Lower leg skin (tissue), 4 donors: ENCODE data around the gene RAD51B. TPM values are rescaled to one million over a fixed set of nuclear protein-coding genes. Genes with fewer than 3 reads are reported as not detected.

Source experiments
- DNase-seq, 2 donors: peaks; one replicate each; pipeline ENCODE4 v3.0.0-alpha.2; 2019; ENCODE audit warnings: low spot score in 2 of 2
- H3K4me3 ChIP-seq: fragments of 200-600 bp; sonication (generic); 2 replicates; pipeline ENCODE4 v1.5.1; 2017; ENCODE audit warnings: mild to moderate bottlenecking, low read depth; ENCODE audit not compliant: poor library complexity, severe bottlenecking
- CTCF ChIP-seq, 3 donors: fragments of 450-650 bp; IDR thresholded peaks; one replicate each; pipeline ENCODE4 v1.5.1; 2016; ENCODE audit warnings: antibody characterized with exemption in 3 of 3, mild to moderate bottlenecking in 3 of 3, moderate library complexity in 2 of 3
- POLR2A ChIP-seq, 2 donors: fragments of 450-650 bp; IDR thresholded peaks; one replicate each; pipeline ENCODE4 v1.6.1; 2016 to 2017; ENCODE audit warnings: antibody characterized with exemption in 2 of 2, mild to moderate bottlenecking in 1 of 2, moderate library complexity in 1 of 2
- WGBS, 2 donors: methylation state at CpG; one replicate each; pipeline ENCODE4 v1.1.5; 2018; 5-methylcytosine and 5-hydroxymethylcytosine counted together
- intact Hi-C: fragments of 100-400 bp; cut with DNase I; formaldehyde crosslinking; loops from one replicate; pipeline ENCODE4 v1.15.0; 2023; ENCODE audit warnings: low total_unique reads
- total RNA-seq, 4 donors: library from RNA; depleted of rRNA; stranded (reverse); fragments of >200 nt; gene quantifications; one replicate each; pipeline ENCODE4 v1.1.0, GENCODE V29; 2016

Gene RAD51B
- total RNA-seq, 4 donors from 2014 or later: 6.1 to 27.2 (median 13.6) TPM

- TF ChIP-seq CTCF (IDR thresholded peaks at IDR 0.05): no peak
- no peak for TF ChIP-seq POLR2A (IDR thresholded peaks at IDR 0.05)
- 51 to 54% methylated on average over 9 of the region's 9 CpGs for WGBS, 2 donors
- intact Hi-C loops: no loop called here
- peak in 1 of 2 donors; percentile 64 for DNase-seq
- no peak overlapping the region for H3K4me3 ChIP-seq
Measured at GRCh38 chr14:68688872-68689371, 869.3 kb downstream of the RAD51B start.

- TF ChIP-seq CTCF (IDR thresholded peaks at IDR 0.05) (no peak), POLR2A (IDR thresholded peaks at IDR 0.05) (no peak)
- H3K4me3 ChIP-seq: no peak overlapping the region
- 68 to 81% methylated on average over 5 of the region's 5 CpGs for WGBS, 2 donors
- no peak for DNase-seq
- intact Hi-C loops: no loop called here
Measured at GRCh38 chr14:68689511-68689910, 869.9 kb downstream of the RAD51B start.

DNA sequence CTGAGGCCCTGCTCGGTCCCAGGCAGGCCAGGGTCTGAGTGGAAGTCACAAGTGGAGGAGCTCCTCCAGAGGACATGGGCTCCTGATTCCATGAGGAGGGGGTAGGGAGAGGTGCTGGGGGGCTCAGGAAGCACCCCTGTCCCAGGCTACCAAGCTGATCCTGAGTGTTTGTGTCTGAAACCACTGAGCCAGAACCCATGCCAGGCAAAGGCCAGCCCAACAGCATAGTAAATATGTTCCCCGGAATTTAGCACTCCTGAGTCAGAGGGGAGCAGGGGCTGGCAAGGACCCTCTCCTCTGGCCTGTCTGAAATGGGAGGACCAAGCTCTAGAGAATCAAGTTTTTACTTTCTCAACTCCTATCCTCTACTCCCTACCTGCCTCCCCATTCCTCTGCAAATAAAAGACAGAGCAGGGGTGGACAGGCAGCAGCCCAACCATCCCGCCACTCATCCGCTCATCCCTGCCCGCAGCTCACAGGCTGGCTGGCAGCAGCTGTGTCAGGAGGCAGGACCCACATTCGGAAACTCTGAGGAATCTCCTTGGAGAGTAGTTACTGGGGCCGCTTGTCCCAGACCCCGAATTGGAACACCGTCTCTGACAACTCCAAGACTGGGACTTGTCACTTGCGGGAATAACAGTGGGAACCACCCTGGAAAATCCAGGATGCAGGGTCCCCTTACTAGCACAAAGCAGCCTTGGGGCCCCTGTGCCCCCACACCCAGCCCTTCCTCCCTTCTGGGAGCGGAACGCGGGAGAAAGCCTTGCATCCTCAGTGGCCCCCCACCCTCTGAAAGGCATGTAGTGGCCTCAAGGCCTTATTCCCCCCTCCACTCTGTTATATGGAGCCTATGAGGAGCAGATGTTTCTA, 870.7 kb downstream of the RAD51B start:
- no peak for TF ChIP-seq CTCF (IDR thresholded peaks at IDR 0.05)
- no peak for TF ChIP-seq POLR2A (IDR thresholded peaks at IDR 0.05)
- WGBS, 2 donors: 88 to 89% methylated on average over 13 of the region's 13 CpGs
- no peak overlapping the region for H3K4me3 ChIP-seq
- intact Hi-C loops: no loop called here
- DNase-seq: no peak

DNA sequence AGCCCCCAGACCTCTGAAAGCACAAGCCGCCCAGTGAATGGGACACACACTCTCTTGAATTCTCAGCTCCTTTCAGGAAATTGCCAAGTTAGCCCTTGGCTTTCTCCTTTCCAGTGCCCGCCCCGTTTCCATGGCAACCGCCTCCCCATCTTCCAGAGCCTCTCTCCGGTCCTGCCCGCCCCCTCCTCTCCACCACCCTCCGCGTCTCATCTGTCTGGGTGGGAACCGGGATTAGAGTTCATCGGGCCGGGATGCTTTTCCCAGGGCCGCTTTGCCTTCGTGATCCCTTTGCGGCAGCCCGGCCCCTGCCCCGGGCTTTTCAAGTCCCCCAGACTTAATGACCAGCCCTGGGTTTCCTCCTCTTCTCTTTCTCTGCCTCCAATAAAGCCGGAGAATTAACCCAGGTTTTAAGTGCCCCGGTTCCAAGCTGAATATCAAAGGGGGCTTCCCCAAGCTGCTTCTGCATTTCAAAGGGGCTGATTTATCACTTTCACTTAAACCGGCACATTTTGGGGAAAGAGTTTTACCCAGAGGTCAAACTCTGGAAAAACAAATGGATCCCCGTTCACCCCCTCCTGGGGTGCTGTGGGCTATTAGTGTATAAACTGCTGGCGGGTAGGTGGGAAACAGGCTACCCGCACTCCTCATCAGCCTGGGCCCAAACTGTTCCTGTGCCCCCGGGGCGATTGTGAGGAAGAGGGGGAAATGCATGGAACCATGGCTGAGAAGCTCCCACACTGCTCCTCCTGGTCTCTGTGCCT, 871.6 kb downstream of the RAD51B start:
- intact Hi-C loops: no loop called here
- no peak overlapping the region for H3K4me3 ChIP-seq
- DNase-seq: no peak
- TF ChIP-seq CTCF (IDR thresholded peaks at IDR 0.05) (no peak), POLR2A (IDR thresholded peaks at IDR 0.05) (no peak)
- WGBS, 2 donors: 90 to 93% methylated on average over 24 of the region's 24 CpGs

DNA sequence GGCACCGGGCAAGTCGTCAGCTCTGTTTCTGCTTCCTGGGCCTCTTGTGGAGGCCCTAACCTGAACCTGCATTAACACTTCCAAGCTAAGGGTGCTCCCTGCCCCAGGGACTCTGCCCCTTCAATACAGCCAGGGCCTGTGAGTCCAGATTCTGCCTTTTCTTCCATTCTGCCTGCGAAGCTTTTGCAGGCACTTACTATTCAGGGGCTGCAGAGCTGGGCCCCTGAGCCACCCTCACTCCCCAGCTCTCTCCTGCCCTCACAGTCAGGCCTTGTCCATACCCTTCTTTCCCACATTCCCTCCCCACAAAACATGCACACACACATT, 872.2 kb downstream of the RAD51B start:
- intact Hi-C loops: no loop called here
- TF ChIP-seq CTCF (IDR thresholded peaks at IDR 0.05) (no peak), POLR2A (IDR thresholded peaks at IDR 0.05) (no peak)
- H3K4me3 ChIP-seq: no peak overlapping the region
- DNase-seq: no peak
- WGBS, 2 donors: 95 to 100% methylated on average over 3 of the region's 3 CpGs
